GM19324 (cell line): ENCODE data around the gene SLC9B2.
A peak's percentile ranks its signal among the peaks of the same experiment; 100 is the strongest.
"Not testable (repeated sequence)": the region's sequence is repeated elsewhere in the genome, so short reads cannot be mapped to it uniquely, and the experiment has no call there.

Source experiments
- ATAC-seq: cut with Tn5 transposase; IDR thresholded peaks from one replicate; pipeline ENCODE4 v1.9.1; 2021; ENCODE audit warnings: mild to moderate bottlenecking, moderate library complexity; ENCODE audit not compliant: unreplicated experiment, low FRiP score

Gene SLC9B2

DNA sequence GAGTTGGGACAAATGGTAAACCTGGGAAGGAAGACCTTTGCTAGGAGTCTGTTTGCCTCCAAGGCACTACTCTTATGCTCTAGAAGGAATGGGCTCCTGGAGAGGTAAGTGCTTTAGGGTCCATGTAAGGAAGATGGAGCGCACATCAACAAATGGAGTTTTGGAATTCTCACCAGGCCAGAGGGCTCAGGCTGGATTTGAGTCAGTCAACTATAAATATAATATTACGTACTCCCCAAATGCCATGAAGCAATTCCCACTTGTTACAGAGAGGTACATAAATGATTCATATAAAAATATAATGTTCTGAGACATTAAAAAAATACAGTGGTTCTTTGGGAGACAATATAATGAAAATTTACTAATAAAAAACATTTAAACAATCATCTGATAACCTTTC is 55.4 kb downstream of the SLC9B2 start:
- ATAC-seq = no peak

DNA sequence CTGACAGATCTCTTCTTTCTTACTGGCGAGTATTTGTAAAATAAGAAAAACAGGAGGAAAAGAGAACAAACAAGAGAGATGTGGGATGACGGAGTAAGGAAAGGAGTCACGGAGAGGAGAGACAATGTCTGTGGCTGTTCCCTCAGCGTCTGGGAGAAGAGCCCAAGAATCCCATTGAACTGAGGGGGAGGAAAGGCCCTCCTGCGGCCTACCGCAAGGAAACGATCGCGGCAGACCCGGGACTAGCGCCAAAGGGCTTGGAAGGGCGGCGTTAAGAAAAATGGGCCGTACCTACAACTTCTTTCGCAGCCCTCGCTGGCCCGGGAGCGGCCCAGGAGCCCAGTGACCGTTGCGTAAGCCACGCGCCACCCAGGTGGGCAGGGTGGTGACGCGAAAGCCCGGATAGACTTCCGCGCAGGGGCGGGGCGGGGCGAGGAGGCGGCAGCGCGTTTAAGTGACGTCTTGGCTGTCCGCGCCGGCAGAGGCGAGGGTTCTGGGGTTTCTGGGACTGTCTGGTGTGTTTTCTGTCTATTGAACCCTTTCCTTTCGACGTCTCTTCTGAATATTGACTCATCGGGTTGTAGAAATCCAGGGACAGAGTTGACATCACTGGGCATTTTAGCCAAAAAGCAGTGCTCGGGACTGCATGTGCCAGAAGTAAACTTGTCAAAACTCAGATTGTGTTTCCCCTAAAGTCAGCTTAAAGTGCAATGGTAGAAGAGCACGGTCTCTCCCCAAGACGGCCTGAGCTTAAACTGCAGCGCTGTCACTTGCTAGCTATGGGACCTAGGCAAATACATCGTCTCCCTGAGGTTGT is 57.0 kb downstream of the SLC9B2 start, which contains the start of gene SLC9B1:
Gene SLC9B1, minus strand, starts transcription at position 398 of the 817 bp plus-strand sequence. CDS start 27,994 bp downstream, outside the sequence.
- peak; percentile 99 for ATAC-seq

DNA sequence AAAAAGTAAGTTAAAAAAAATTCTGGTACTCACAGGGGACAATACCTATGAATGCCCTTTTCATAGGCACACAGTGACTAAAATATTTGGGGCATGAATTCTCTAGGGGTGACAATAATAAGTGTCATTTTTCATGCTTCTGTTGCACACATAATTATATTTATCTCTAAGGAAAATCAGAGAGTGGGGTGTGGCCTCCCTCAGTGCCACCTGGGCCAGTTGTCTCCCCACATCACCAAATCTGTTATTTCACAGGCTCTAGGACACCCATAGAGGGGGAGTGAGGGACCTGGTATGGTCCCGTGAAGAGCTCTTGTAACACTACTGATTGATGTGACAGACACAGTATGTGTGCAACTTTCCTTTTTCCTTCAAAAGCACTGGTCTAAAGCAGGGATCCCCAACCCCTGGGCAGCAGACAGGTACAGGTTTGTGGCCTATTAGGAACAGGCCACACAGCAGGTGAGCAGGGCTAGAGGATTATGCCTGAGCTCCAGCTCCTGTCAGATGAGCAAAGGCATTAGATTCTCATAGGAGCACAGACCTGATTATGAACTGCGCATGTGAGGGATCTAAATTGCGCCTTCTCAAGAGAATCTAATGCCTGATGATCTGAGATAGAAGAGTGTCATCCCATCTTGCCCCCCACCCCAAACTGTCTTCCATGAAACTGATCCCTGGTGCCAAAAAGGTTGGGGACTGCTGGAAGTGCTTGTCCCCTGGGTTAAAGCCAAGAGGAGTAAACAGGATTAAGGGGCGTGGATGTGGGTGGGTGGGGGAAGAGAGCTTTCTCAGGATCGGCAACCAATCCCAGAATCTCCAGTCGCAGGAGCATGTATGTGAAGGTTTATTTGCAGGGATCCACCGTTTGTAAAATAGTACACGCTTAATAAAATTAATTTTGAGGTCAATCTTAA is 57.9 kb downstream of the SLC9B2 start:
- no peak for ATAC-seq

DNA sequence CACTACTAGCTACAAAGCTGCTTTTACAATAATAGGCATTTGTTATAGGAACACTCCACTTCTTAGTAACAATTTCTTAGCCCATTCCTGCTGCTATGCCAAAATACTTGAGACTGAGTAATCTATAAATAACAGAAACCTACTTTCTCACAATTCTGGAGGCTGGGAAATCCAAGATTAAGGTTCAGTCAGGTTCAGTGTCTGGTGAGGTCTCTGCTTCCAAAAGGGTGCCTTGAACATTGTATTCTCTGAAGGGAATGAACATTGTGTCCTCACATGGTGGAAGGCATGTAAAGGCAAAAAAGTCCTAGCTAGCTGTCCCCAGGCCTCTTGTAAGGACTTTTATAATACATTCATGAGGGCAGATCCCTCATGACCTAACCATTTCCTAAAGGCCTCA is 64.0 kb downstream of the SLC9B2 start:
- no peak for ATAC-seq

DNA sequence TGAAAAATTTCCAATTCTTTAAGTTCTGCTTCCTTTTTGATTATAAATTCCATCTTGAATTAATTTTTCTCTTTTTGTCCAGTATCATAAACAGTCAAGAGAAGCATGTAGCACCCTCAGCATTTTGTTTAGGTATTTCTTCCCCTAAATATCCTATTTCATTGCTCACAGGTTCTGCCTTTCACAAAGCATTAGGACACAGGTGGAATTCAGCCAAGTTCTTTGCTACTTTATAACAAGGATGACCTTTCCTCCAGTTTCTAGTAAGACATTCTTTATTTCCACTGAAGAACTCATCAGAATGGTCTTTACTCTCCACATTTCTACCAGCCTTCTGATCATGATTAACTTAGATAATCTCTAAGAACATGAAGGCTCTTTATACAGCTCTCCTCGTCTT is 64.5 kb downstream of the SLC9B2 start:
- ATAC-seq = no peak

DNA sequence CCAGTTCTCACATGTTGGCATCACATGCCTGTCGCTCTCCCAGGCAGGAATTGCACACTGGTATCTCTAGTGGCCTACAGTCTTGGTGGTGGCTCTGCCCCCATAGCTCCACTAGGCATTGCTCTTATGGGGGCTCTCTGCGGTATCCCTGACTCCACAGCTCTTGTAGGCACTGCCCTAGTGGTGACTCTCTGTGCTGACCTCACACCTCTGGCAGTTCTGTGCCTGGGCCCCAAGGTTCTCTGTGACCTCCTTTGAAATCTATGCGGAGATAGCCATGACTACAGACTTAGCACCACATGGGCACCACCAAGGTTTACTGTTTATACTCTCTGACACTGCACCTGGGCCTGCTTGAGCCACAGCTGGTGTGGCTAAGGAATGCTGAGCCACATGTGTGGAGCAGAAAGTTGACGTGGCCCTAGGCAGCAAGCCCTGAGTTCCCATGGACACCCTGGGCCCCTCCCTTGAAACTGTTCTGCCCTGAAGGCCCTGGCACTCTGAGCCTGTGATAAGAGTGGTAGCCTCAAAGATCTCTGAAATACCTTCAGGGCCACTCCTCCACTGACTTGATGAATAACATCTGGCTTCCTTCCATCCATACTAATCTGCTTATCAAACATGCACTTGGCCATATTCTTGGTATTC is 65.1 kb downstream of the SLC9B2 start:
- ATAC-seq = no peak

DNA sequence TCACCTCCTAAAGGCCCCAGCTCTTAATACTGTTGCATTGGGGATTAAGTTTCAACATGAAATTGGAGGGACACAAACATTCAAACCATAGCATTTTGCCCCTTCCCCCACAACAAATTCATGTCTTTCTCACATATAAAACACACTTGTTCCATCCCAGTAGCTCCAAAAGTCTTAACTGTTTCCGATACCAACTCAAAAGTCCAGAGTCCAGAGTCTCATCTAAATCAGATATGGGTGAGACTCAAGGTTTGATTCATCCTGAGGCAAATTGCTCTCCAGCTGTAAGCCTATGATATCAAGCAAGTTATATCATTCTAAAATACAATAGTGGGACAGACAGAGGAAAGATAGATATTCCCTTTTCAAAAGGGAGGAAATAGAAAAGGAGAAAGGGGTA is 65.8 kb downstream of the SLC9B2 start:
- ATAC-seq = no peak

DNA sequence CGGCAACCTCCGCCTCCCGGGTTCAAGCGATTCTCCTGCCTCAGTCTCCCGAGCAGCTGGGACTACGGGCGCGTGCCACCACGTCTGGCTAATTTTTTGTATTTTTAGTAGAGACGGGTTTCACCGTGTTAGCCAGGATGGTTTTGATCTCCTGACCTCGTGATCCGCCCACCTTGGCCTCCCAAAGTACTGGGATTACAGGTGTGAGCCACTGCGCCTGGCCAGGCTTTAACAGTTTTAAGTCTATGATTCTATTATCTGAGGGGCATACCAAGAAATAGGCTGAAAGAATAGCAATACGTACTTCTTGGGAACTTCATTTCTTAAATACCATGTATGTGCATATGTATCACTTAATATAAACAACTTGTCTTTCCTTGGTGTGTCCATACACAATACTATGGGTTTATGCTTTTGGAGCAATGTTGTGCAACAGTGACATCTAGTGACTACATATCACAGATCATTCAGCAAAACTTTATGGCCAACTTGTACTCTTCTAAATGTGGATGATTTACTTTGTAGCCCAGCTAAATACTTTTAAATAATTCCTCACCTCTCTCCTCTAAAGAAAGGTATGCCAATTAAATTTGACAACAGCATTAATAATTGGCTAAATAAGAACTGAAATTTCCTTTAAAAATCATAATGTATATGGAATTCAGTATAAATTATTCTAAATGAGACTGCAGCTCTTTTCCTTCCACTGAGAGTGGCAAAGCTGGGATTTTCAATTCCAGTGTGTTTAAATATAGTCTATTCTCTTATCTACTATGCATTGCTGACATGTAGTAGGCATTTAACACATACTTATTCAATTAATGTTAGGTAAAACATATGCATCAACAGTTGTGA is 67.5 kb downstream of the SLC9B2 start:
- peak; percentile 72 for ATAC-seq

DNA sequence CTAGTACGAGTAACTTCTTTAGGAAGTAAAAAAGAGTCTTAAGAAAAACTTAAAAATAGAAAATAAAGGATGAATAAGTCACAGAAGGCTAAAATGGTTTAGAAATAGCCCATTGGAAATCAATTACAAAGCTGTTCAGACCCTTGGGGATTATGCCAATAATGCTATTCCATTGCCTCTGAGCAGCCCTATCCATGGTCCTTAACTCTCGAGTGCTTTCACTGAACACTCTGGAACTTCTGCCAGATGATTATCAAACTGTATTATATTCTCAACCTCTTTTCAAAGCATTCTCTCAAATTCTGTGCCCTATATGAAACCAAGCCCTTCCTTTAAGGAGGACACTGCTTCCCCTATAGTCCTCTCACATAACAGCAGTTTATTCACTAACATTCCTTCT is 74.0 kb downstream of the SLC9B2 start:
- ATAC-seq = no peak

DNA sequence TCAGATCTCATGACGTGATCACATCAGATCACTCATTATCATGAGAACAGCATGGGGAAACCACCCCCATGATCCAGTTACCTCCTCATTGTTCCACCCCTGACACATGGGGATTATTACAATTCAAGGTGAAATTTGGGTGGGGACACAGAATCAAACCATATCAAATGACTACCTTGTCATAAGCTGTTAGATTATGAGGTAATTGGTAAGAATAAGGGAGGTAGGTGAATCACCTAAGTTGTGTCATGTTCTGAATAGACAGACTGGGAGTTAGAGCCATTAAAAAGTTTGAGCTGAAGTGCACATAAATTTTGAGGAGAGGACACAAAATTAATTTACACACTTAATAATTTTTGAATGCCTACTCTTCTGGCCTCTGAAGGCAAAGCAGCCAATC is 81.8 kb downstream of the SLC9B2 start:
- ATAC-seq = no peak

DNA sequence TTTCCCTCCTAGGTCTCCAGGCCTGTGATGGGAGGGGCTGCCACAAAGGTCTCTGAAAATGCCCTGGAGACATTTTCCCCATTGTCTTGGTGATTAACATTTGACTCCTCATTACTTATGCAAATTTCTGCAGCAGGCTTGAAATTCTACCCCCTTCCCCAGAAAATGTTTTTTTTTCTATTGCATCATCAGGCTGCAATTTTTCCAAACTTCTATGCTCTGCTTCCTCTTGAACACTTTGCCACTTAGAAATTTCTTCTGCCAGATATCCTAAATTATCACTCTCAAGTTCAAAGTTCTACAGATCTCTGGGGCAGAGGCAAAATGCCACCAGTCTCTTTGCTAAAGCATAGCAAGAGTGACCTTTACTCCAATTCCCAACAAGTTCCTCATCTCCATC is 82.6 kb downstream of the SLC9B2 start:
- ATAC-seq = not testable (repeated sequence)

DNA sequence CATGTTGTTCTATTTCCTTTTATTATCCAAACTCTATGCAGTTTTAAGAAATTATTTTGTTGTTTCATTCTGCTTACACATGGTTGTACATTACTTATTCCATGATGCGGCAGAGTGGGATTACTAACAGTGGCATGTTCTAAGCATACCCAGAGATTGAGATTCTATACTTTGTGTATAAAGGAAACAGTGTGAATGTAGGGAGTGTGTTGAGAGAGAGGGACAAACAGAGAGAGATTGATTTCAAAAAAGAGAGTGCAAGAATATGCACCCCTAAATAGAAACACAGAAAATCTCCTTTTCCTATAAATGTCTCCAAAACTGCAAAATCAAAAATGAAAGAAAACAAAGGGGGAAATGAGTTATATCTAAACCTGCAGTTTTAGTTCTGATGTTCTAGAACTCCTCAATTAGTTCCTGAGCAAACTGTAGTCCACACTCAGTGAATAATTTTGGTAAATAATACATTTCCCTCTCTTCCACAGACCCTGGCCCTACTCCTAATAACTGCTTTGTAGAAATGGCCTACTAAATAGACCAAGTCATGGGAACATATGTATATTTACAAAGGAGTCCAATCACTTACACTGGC is 88.0 kb downstream of the SLC9B2 start:
- peak; percentile 56 for ATAC-seq

DNA sequence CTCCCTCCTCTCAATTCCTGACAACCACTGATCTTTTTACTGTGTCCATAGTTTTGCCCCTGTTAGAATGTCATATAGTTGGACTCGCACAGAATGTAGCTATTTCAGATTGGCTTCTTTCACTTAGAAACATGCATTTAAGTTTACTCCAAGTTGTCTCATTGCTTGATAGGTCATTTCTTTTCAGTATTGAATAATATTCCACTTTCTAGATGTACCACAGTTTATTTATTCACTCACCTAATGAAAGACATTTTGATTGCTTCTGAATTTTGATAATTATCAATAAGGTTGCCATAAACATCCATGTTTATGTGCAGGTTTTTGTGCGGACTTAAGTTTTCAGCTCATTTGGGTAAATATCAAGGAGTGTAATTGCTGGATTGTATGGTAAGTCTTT is 95.6 kb downstream of the SLC9B2 start:
- no peak for ATAC-seq
